GM23338 (cell line): Measurements from ENCODE around the gene DDX39B. TPM values are rescaled to one million over a fixed set of nuclear protein-coding genes. Genes with fewer than 3 reads are reported as not detected.

ENCODE experiments used
- ATAC-seq: fragments of 200-7000 bp; cut with Tn5 transposase; 3 replicates; pipeline ENCODE4 v1.9.1; 2020
- DNase-seq: peaks from one replicate; pipeline ENCODE4 v3.0.0-alpha.2; 2015; ENCODE audit warnings: low spot score
- H2AFZ ChIP-seq: fragments of 200-600 bp; sonication (generic); 2 replicates; pipeline ENCODE4 v1.8.0; 2016; ENCODE audit warnings: antibody characterized with exemption, mild to moderate bottlenecking, moderate library complexity
- H3F3A ChIP-seq: fragments of 200-600 bp; sonication (generic); replicated peaks from 2 replicates; pipeline ENCODE4 v1.8.0; 2017; ENCODE audit warnings: antibody characterized with exemption, mixed run types, low read depth
- H3K27ac ChIP-seq: fragments of 200-600 bp; sonication (generic); 2 replicates; pipeline ENCODE4 v1.6.1; 2016; ENCODE audit warnings: low read depth
- H3K27me3 ChIP-seq: fragments of 200-600 bp; sonication (generic); 2 replicates; pipeline ENCODE4 v1.8.0; 2016; ENCODE audit warnings: mild to moderate bottlenecking, mixed run types, moderate library complexity; ENCODE audit not compliant: insufficient read depth
- H3K36me3 ChIP-seq: fragments of 200-600 bp; sonication (generic); 2 replicates; pipeline ENCODE4 v1.8.0; 2016; ENCODE audit warnings: mild to moderate bottlenecking; ENCODE audit not compliant: insufficient read depth
- H3K4me1 ChIP-seq: fragments of 200-600 bp; sonication (generic); 2 replicates; pipeline ENCODE4 v1.8.0; 2016; ENCODE audit warnings: mild to moderate bottlenecking, moderate library complexity; ENCODE audit not compliant: insufficient read depth
- H3K4me2 ChIP-seq: fragments of 200-600 bp; sonication (generic); 2 replicates; pipeline ENCODE4 v1.7.1; 2017; ENCODE audit warnings: mixed run types
- H3K4me3 ChIP-seq: fragments of 200-600 bp; sonication (generic); 2 replicates; pipeline ENCODE4 v1.6.1; 2016; ENCODE audit warnings: mixed run types
- H3K79me2 ChIP-seq: fragments of 200-600 bp; sonication (generic); replicated peaks from 2 replicates; pipeline ENCODE4 v1.8.0; 2017; ENCODE audit warnings: mild to moderate bottlenecking; ENCODE audit not compliant: insufficient read depth
- H3K9me2 ChIP-seq: fragments of 200-600 bp; sonication (generic); 2 replicates; pipeline ENCODE4 v1.8.0; 2017; ENCODE audit not compliant: insufficient read depth
- H4K20me1 ChIP-seq: fragments of 200-600 bp; sonication (generic); replicated peaks from 2 replicates; pipeline ENCODE4 v1.8.0; 2017; ENCODE audit warnings: mild to moderate bottlenecking; ENCODE audit not compliant: insufficient read depth
- H3K27ac Mint-ChIP-seq: 2 replicates; pipeline ENCODE4 v1.8.0; 2020; ENCODE audit warnings: inconsistent platforms, mild to moderate bottlenecking, moderate library complexity, mixed read lengths
- H3K27me3 Mint-ChIP-seq: 3 replicates; pipeline ENCODE4 v1.8.0; 2022; ENCODE audit warnings: low read depth, mild to moderate bottlenecking, moderate library complexity, mixed read lengths, inconsistent platforms; ENCODE audit not compliant: insufficient read depth, poor library complexity
- H3K36me3 Mint-ChIP-seq: 3 replicates; pipeline ENCODE4 v1.8.0; 2021; ENCODE audit warnings: low read depth, mild to moderate bottlenecking, inconsistent platforms, moderate library complexity, mixed read lengths
- H3K4me1 Mint-ChIP-seq: 3 replicates; pipeline ENCODE4 v1.8.0; 2020; ENCODE audit warnings: mild to moderate bottlenecking, inconsistent platforms, mixed read lengths
- H3K4me3 Mint-ChIP-seq: 3 replicates; pipeline ENCODE4 v1.8.0; 2021; ENCODE audit warnings: moderate library complexity, mild to moderate bottlenecking, inconsistent platforms, mixed read lengths
- H3K9me3 Mint-ChIP-seq: 3 replicates; pipeline ENCODE4 v1.8.0; 2020; ENCODE audit warnings: moderate library complexity, mild to moderate bottlenecking, inconsistent platforms, mixed read lengths
- CREB1 ChIP-seq: fragments of 250-450 bp; sonication (Bioruptor Pico); IDR thresholded peaks from 2 replicates; pipeline ENCODE4 v1.5.0; 2020; ENCODE audit warnings: low read depth, mild to moderate bottlenecking, moderate library complexity
- CTCF ChIP-seq, 2 experiments: fragments of 200-600 bp in 1 of 2; sonication (generic) in 1 of 2; conservative IDR thresholded peaks; 2 replicates each; pipeline versions ENCODE4 v1.5.1 to v1.6.1; 2016 to 2017; ENCODE audit warnings: antibody characterized with exemption in 2 of 2, low read depth in 2 of 2, mild to moderate bottlenecking in 2 of 2, moderate library complexity in 1 of 2
- ETS1 ChIP-seq: IDR thresholded peaks from 2 replicates; pipeline ENCODE4 v1.6.1; 2016; ENCODE audit warnings: antibody characterized with exemption
- EZH2 ChIP-seq: fragments of 200-600 bp; sonication (generic); IDR thresholded peaks from one replicate; pipeline ENCODE4 v1.8.0; 2017; ENCODE audit warnings: antibody characterized with exemption, mild to moderate bottlenecking, low read depth; ENCODE audit not compliant: unreplicated experiment
- NANOG ChIP-seq: IDR thresholded peaks from 2 replicates; pipeline ENCODE4 v1.6.1; 2016; ENCODE audit warnings: antibody characterized with exemption, borderline replicate concordance
- POLR2AphosphoS5 ChIP-seq: IDR thresholded peaks from 2 replicates; pipeline ENCODE4 v1.6.1; 2016; ENCODE audit warnings: antibody characterized with exemption, low read depth
- REST ChIP-seq: IDR thresholded peaks from one replicate; pipeline ENCODE4 v1.6.1; 2018; ENCODE audit warnings: antibody characterized with exemption; ENCODE audit not compliant: unreplicated experiment
- STAT1 ChIP-seq: IDR thresholded peaks from one replicate; pipeline ENCODE4 v1.6.1; 2016; ENCODE audit warnings: antibody characterized with exemption; ENCODE audit not compliant: unreplicated experiment
- ZNF331 ChIP-seq: fragments of 250-450 bp; sonication (Bioruptor Pico); IDR thresholded peaks from 2 replicates; pipeline ENCODE4 v1.5.0; 2020; ENCODE audit warnings: low read depth, mild to moderate bottlenecking, moderate library complexity
- polyA plus RNA-seq: library from polyadenylated mRNA; unstranded; fragments of >200 nt; fragmentation: Nextera tagmentation; extraction: Ambion mirVana; gene quantifications from 2 replicates; pipeline ENCODE4 v1.2.1, GENCODE V29; 2016
- total RNA-seq: library from RNA; depleted of rRNA; stranded (reverse); fragments of >200 nt; shearing (Covaris generic); gene quantifications from 2 replicates; pipeline ENCODE4 v1.2.3, GENCODE V29; 2014

Gene DDX39B
- total and polyA plus RNA-seq, 2 experiments from 2014 or later, result 341 to 849 TPM

GRCh38 chr6:31546339-31546957 lies 4.6 kb upstream of the DDX39B start, which contains the start of gene ATP6V1G2:
Gene ATP6V1G2, minus strand, starts transcription at chr6:31546608. Its CDS starts 49 bp downstream, at chr6:31546559.
- Histone ChIP-seq H3K79me2 (peaks cover 20% of the 10 kb centered on the region), H3K36me3 (0 out of 2 replicates have a peak, but pooled peaks cover 8% of the 10 kb centered on the region), H3K27me3 (no peaks in the 10 kb centered on the region), H3K9me2 (no peaks in the 10 kb centered on the region), H3K4me3 (peak within 1 kb of the TSS; percentile 58), H3K4me2 (peak within 1 kb of the TSS; percentile 79), H2AFZ (no peak within 1 kb of the TSS), H3K4me1 (peaks cover 11% of the 10 kb centered on the region; the same call in 1 of the 2 replicates), H3K27ac (peak within 1 kb of the TSS; percentile 93), H4K20me1 (no peaks in the 10 kb centered on the region), H3F3A (peaks cover 4% of the 10 kb centered on the region; the same call in 1 of the 2 replicates)
- TF ChIP-seq CTCF (conservative IDR thresholded peaks at IDR 0.05; ENCODE audit: low read depth in 2 of 2) (peak; percentile 98 to 100), NANOG (peak; percentile 40; the same call in 1 of the 2 replicates), STAT1 (no peak), CREB1 (CRISPR knock-in tag) (peak; percentile 79), EZH2 (no peak), POLR2AphosphoS5 (peak; percentile 40; the same call in 1 of the 2 replicates), ETS1 (peak; percentile 17; the same call in 1 of the 2 replicates)
- H3K27me3 Mint-ChIP-seq, result peaks cover 11% of the 10 kb centered on the region
- H3K36me3 Mint-ChIP-seq, result peaks cover 24% of the 10 kb centered on the region
- peaks cover 18% of the 10 kb centered on the region for H3K4me1 Mint-ChIP-seq
- H3K27ac Mint-ChIP-seq, result peak within 1 kb of the TSS; percentile 95
- DNase-seq (peak; percentile 98), ATAC-seq (peak; percentile 77)
- peak within 1 kb of the TSS; percentile 76 for H3K4me3 Mint-ChIP-seq
- H3K9me3 Mint-ChIP-seq, result no peaks in the 10 kb centered on the region; the same call in 2 of the 3 replicates

- Mint-ChIP-seq H3K36me3 (peaks cover 30% of the 10 kb centered on the region), H3K9me3 (no peaks in the 10 kb centered on the region; the same call in 2 of the 3 replicates), H3K27ac (no peak overlapping the region), H3K4me1 (peaks cover 21% of the 10 kb centered on the region), H3K27me3 (peaks cover 12% of the 10 kb centered on the region), H3K4me3 (peak overlapping the region; percentile 76)
- Histone ChIP-seq H3K27ac (no peak overlapping the region), H2AFZ (no peak overlapping the region), H3K4me3 (no peak overlapping the region; the same call in 1 of the 2 replicates), H4K20me1 (peaks cover 6% of the 10 kb centered on the region), H3K4me1 (peaks cover 15% of the 10 kb centered on the region), H3K79me2 (peaks cover 31% of the 10 kb centered on the region), H3F3A (peaks cover 6% of the 10 kb centered on the region), H3K36me3 (peaks cover 9% of the 10 kb centered on the region; the same call in 1 of the 2 replicates), H3K27me3 (no peaks in the 10 kb centered on the region), H3K4me2 (no peak overlapping the region), H3K9me2 (no peaks in the 10 kb centered on the region)
- ATAC-seq, result no peak
- no peak for DNase-seq
- TF ChIP-seq ETS1 (no peak), NANOG (no peak), REST (no peak), EZH2 (no peak), CTCF (conservative IDR thresholded peaks at IDR 0.05; ENCODE audit: low read depth in 2 of 2) (no peak), POLR2AphosphoS5 (no peak), ZNF331 (CRISPR knock-in tag) (no peak), STAT1 (no peak)
Measured at GRCh38 chr6:31545291-31545690, 3.5 kb upstream of the DDX39B start.
